ENCODE results near the gene LRRC18.

Gene LRRC18

GRCh38 chr10:48872234-48872633 is 67.4 kb downstream of the LRRC18 start:
- no peak for DNase-seq

All from stimulated activated CD4-positive, alpha-beta T cell treated with anti-CD3 and anti-CD28 coated beads, Interleukin-2, amount 100 ng/mL, for 24 hours (primary cell).